ENCODE measurements around the gene AZI2.

Gene AZI2, protein sequence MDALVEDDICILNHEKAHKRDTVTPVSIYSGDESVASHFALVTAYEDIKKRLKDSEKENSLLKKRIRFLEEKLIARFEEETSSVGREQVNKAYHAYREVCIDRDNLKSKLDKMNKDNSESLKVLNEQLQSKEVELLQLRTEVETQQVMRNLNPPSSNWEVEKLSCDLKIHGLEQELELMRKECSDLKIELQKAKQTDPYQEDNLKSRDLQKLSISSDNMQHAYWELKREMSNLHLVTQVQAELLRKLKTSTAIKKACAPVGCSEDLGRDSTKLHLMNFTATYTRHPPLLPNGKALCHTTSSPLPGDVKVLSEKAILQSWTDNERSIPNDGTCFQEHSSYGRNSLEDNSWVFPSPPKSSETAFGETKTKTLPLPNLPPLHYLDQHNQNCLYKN

DNA sequence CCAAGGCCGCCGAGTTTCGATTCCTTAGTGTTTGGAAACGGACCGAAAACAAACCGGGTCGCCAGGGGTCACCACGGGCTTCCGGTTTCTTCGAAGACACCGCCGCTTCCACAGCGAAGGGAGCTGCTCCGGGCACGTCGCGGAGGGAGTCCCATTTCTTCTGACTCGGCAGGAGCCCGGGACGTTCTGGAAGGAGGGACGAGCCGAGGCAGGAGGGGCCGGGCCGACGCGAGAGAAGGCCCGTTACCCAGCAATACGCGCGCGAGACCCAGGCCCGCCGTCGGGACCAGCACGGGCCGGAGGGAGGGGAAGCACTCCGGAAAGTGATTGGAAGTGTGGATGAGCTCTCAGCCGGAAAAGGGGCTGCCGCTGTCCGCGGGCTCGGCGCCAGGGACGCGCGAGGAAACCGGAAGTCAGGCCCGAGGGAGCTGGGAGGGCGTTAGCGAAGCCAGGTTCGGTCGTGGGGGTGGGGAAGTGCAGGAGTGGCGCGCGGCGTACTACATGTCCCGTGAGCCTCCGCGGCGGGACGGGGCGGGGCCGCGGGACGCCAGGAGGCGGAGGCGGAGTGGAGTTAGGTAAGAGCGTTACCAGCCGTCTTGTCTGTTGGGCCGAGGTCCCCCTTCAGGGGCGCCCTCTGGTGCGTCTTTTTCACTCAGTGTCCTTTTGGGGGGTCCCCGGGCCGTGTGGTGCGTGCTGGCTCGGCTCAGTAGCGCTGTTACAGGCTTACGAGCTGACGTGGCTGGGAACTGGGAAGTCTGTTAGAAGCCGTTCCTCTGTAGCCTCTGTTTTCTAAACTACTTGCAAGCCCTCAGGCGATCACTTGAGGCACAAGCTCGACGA is at the start of gene AZI2, which contains the start of gene ZCWPW2:
Gene AZI2, minus strand, starts transcription at position 196 of the 840 bp plus-strand sequence. CDS start 8,207 bp downstream, outside the sequence.
Gene ZCWPW2, plus strand, starts transcription at position 93 of the 840 bp plus-strand sequence. CDS start 64,348 bp downstream, outside the sequence.
- DNase-seq (ENCODE audit: low read depth): peak; percentile 82

DNA sequence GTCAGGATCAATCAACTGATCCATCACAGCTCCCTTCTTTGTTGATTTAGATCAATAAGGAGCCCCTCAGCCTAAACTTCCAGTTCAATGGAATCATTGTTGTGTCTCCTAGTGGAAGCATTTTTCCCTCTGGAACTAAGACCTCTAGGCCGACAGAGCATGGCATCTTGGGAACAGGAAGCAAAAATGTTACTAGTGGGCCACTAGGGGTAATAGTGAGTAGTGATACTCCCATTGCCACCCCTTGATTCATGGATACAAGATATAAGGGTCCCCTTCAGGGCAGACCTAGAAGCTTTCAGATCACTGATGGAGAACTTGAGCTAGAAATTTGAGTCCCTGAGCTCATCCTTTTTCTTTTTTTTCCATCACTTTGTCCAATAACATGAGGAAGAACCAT is 40.4 kb upstream of the AZI2 start:
- DNase-seq (ENCODE audit: low read depth): no peak

DNA sequence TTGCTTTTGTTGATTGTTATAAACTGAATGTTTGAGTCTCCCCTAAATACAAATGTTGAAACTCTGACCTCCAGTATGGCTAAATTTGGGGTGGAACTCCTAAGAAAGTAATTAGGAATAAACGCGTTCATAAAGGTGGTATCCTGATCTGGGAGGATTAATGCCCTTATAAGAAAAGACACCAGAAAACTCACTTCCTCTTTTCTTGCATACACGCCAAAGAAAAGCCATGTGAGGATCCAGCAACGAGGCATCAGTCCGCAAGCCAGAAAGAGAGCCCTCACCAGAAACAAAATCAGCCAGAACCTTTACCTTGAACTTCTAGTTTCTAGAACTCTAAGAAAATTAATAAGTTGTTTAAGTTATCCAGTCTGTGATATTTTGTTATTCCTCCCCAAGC is 37.4 kb upstream of the AZI2 start:
- DNase-seq (ENCODE audit: low read depth): no peak

DNA sequence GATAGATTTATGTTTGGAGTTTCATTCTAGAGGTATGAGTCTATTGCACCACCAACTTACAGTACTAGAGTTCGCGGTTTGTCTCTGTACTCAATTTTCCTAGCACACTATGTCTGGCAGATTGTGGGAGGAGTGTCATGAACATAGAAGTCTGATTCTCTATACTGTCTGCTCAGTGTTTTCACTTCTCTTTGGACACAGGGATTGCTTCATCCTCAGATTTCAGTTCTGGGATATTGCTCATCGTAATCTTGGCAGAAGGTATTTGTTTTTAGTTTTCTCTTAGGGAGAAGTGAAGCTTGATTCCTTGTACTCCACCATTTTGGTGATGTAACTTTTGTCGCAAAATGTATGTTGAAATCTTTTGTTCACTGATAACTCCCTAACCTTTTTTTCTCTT is 27.8 kb upstream of the AZI2 start:
- DNase-seq (ENCODE audit: low read depth): no peak

DNA sequence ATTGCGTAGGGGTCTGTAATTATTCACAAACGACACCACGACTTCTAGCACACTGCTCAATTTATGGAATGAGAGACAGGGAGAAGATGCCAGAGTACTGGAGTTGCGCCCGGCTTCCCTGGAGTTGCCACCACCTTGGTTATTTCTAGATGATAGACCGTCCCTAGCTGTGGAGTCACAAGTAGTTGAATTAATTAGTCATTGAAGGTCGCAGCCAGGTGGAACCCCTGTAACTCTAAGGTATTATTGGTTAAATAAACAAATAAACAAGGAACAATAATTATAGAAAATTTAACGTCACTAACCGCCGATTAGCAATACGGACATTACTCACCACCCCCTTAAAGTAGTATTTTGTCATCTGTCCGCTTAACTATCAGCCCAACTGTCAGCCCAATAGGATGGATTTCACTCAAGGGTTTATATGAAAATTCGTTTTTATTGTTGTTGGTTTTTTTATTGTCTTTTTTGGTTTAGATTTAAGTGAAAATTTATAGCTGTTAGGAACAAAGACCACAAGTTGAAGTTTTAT is 911 bp upstream of the AZI2 start:
- no peak for DNase-seq (ENCODE audit: low read depth)

DNA sequence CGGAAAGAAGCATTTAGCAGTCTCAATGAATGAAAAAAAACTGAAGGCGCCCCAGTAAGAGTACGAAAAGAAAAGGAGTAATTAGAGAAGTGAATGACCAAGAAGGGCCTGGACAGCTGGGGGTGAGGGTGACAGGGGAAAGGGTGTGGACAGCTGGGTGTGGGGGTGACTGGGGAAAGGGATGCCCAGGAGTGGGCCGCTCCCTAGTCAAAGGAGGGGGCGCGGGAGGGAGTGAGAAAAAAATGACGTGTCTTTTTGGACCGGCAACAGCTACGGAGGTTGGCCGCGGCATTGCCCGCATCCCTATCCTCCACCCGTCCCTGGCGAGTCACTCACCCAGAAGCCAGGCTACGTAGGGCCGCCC is 377 bp downstream of the AZI2 start:
- no peak for DNase-seq (ENCODE audit: low read depth)

DNA sequence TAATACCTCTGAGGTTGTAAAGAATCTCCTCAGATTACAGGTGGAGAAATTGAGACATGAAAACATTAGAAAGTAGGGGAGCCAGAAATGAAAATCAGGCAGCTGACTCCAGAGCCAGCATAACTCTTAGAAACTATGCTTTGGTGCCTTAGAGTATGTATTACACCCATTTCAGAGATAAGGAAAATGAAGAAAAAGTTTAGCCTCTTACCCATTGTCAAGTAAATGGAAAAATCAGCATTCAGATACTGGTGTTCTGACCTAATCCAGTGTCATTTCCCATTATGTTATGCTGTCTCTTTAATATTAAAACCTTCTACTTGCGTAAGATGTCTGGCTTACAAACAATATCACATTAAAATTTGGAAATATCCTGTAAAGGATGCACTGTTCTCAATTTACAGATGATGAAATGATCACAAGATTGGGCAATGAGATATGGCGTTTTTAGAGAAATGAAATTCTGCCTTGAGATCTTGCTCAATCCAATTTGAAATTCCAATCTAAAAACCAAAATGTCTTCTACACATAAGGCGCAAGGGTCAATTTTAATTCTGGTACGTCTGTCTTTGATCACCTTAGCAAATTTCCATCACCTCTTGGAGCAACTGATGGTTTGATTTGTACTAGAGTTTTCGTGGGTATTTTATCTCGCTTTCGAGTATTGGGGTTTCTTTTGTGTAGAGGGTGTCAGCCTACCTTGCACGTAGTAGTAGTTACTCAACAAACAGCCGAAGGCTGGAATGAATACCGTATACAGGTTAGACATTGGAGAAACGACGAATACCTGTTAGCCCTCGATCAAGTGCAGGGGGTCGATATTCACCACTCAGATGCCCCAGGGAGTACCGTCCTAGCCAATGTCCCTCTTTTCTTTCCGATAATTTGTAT is 1.0 kb downstream of the AZI2 start:
- no peak for DNase-seq (ENCODE audit: low read depth)

DNA sequence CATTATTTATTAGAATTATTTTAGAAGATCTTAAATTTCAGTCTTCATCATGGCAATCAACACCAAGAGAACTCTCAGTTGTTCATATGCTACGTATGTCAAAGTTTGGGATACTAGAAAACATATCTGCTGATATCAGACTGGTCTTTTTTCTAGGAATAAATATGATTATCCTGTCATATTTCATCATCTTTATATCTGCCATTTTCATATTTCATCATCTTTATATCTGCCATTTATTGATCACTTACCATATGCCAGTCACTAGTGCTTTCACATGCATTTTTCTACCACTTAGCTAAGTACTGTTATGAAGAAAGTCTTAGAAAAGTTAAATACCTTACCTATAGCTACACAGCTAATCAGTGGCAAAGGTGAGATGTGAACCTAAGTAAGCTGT is 2.9 kb downstream of the AZI2 start:
- DNase-seq (ENCODE audit: low read depth): no peak

DNA sequence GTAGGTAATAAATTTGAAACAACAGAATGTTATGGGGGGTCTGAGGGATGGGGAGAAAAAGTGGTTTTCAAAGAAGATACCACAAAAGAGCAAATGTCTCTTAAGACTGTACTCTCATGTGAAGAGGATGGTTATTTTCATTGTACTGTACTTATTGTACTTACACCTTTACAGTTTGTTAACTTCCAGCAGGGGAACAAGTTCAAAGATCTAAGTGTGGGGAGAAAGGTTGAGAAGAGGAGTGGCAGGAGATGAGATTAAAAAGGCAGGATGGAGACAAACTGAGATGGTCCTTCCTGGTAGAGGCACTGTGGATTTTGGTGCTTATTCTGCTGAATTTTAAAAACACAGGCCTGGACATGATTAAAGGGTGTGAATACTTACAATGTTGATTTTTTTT is 5.5 kb downstream of the AZI2 start:
- no peak for DNase-seq (ENCODE audit: low read depth)

DNA sequence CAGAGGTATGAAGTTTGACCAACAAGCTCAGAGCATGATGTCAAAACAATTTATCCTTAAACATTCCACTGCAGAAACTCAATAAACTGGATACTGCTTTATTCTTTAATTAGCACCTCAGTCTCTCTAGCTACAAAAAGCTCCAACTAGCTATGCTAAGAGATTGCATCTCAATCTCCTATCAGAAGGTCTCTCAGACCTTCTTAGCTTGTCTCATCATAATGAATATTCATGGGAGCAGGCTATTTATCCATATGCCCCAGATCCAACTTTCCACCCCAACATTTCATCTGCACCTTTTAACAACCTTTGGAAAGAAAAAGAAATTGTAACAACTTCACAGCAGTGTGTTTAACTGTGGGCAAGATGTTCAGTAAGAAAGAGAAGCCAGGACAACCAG is 11.4 kb downstream of the AZI2 start:
- DNase-seq (ENCODE audit: low read depth): no peak

DNA sequence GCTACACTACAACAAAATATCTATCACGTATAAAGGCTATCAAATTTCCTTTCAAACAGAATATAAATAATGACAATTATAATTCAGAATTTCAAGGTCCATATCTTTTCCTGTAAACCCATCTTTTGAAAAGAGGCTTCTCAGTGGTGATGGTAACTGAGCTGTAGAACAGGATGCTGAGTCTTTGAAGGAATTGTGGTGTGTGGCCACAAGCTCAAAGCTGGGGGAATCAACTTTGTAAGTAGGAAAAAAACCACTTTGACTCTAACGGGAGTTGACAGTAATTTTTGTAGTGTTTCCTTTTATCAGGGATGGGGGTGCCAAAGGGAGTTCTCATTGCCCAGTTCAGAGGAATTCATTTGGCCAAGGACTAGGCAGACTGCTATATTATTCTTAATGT is 13.4 kb downstream of the AZI2 start:
- no peak for DNase-seq (ENCODE audit: low read depth)

DNA sequence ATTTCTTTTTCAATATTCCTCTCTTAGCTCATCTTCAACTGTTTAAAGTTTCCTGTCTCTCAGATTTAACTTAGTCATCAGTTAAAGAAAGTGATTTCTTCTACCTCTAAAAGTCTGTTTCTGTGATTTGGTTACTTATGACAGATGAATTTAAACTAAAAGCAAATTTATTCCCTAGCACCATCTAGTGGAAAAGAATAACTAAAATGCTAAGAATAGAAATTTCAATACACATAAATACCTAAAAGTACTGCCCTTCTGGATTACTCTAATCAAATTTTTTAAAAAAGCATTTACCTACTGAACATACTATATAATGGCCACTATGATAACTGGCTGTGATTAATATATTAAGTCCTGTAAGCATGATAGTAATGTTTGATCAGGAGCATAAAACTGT is 14.1 kb downstream of the AZI2 start:
- no peak for DNase-seq (ENCODE audit: low read depth)

DNA sequence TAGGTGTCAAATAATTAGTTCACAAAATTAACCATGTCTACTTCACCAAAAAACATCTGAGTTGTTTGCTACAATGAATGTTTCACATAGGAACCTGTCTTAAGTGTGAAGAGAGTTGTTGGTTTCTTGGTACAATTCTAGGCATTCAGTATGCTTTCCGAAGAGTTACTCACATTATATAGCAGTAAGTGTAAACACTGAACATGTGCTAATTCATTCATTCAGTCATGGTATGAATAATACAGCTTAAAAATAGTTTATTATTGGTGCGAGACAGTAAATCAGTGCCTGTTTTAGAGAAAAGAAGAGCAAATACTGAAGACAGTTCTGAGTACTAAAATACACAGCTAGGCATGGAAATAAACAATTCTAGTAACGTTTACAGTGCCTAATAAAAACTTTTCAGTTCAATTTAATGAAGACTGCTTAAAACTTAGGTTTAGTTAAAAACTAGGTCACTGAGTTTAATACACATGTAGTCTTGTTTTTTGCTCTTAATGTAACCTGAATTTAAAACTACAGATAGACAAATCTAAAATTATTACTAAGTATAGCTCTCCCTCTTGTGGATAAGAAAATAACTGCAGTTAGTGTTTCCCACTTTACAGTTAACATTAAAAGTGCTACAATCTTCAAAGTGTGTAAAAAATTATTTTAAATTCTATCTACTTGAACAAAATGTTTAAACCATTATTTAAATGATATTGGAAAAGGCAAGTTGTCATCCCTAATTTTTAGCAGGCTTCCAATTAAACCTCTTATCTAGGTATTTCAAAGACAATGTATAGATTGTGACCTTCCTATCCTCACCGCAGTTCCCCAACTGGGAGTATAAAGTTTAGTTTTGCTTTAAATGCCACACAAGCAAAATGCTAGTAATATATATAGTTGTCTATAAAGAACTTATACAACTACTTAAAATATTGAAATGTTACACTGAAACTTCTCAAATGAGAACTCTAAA is 20.2 kb downstream of the AZI2 start:
- DNase-seq (ENCODE audit: low read depth): no peak

DNA sequence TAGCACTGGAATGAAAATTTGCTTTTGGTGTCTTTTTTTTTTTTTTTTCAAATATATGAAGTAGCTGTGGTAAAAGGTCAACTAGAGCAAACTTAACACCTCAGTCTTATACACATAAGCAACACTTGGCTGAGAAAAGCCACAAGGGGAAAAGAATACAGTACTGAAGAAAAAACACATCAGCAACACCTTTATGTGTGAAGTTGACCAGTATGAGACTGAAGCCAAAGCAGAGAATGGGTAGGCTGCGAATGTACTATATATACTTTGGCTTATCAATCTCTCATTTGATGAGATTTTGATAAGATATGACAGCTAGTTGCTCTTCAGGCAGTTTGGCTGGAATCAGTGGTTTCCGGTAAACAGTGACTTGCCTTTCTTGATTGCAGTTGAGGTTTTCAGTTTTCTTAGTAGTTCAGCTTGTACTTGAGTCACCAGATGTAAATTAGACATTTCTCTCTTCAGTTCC is 22.1 kb downstream of the AZI2 start:
- DNase-seq (ENCODE audit: low read depth): peak; percentile 21

DNA sequence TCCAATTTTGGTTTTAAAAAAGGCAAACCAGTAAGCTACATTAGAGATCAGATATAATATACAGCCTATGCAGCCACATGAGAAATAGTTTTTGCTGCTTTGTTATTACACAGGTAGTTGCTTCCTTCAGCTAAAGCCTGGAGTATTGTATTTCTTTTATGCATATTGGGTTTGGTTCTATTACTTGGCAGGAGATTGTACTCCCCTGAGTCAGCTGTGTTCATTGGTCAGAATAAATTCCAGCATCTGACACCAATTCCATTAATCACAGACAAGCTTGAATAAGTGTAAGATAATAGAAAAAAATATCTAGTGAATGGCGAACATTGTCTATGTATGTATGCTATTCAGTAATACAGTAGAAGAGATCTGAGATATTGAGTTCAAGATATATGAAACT is 26.2 kb downstream of the AZI2 start:
- DNase-seq (ENCODE audit: low read depth): no peak

DNA sequence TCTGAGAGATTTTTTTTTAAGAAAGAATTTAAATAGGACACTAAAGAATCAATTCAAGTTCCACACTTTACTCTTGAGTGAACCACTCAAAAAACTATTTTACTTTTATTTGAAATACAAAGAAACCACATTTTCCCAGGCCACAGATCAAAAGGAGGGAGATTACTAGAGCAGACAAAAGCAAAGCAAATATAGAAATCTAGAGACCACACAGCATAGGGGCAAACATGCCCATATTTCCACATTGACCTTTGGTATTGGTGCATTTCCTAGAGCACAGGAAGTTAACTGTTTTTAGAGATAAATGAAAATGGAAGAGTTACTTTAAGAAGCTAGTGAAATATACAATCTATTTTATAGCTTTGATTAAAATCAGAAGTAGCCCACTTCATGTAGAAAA is 27.6 kb downstream of the AZI2 start:
- no peak for DNase-seq (ENCODE audit: low read depth)

DNA sequence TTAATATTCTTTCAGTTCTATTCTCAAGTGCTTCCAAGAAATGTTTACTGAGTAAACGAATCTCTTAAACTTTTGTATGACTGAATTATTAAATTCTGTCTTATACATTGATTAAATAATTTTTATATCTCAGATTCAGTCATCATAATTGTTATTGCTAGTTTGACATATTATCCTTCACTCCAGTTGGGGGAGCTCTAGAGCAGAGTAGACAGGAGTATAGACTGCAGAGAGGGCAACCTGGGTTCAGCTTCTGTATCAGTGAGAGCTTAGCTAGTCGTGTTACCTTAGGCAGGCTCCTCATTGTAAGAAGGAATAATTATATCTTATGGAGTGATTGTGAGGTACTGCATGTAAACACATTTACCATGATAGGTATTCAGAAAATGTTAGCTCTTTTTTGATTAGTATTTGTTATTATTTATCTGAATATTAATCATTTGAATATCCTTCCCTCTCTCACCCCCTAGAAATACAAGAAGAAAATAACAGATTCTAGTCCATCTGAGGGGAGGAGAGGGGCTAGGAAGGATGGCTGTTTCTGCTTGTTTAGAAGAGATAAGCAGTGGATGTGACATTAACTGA is 31.1 kb downstream of the AZI2 start:
- peak; percentile 2 for DNase-seq (ENCODE audit: low read depth)

DNA sequence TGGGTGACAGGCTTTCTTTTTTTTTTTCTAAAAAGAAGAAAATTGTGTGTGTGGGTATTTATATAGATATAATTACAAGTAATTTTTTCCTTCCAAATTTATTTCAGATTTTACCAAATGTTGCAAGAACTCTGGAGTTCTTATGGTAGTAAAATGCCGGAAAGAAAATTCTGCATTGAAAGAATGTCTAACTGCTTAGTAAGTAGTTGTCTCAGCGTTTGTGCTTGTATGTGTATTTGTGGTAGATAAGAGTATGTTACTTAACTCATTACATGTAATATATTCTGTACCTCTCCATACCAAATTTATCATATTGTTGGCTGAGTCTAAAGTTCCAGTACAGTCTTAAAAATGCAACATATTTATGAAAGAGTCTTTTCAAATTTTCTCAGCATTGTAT is 32.4 kb downstream of the AZI2 start:
- DNase-seq (ENCODE audit: low read depth): no peak

DNA sequence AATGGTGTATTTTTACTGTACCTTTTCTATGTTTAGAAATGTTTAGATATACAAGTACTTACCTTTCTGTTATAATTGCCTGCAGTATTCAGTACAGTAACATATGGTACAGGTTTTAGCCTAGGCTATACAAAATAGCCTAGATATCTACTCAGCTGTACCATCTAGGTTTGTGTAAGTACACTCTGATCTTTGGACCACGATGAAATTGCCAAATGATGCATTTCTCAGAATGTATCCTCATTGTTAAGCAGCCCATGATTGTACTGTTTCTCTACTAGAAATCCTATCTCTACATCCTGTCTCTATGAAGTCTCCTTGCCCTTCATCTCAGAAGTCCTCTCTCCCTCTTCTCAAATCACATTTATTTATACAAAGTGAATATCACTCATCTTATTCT is 32.9 kb downstream of the AZI2 start:
- no peak for DNase-seq (ENCODE audit: low read depth)

DNA sequence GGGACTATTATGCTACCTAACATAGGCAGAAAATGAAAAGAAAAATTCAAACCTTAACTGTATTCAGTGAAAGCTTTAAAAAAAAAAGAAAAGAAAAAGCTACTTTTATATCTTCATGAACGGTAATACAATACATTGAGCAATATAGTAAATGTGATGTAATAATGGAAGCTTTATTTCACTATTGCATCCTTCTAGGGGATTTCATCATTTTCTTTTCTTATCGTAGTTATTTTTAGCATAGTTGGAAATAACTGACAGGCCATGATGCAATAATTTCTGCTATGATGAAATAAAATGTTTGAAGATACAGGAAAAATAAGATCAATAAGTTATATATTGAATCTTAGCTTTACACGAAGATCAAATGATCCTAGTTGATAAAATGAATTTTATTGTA is 40.4 kb downstream of the AZI2 start:
- no peak for DNase-seq (ENCODE audit: low read depth)
